Activated naive CD4-positive, alpha-beta T cell treated with anti-CD3 and anti-CD28 coated beads, Interleukin-2, amount 10 ng/mL, durations not matched to agents 7 days and 5 days (primary cell): ENCODE results near the gene KIAA2012.
"Not testable (repeated sequence)": the region's sequence is repeated elsewhere in the genome, so short reads cannot be mapped to it uniquely, and the experiment has no call there.

Experiments used
- CTCF ChIA-PET: fragments of 350-600 bp; sonication (Branson Sonifier 250); formaldehyde crosslinking; loops from one replicate; lab custom pipeline; 2021; ENCODE audit warnings: antibody characterized with exemption; lab: Charles Lee
- DNase-seq: peaks from one replicate; pipeline ENCODE4 v3.0.0-alpha.2; 2020
- H3K27ac Mint-ChIP-seq: one replicate; pipeline ENCODE4 v1.8.0; 2021; ENCODE audit warnings: mild to moderate bottlenecking, moderate library complexity, mixed read lengths
- H3K27me3 Mint-ChIP-seq: one replicate; pipeline ENCODE4 v1.8.0; 2021; ENCODE audit warnings: mild to moderate bottlenecking, mixed read lengths
- H3K36me3 Mint-ChIP-seq: one replicate; pipeline ENCODE4 v1.8.0; 2021; ENCODE audit warnings: mixed read lengths
- H3K4me1 Mint-ChIP-seq: one replicate; pipeline ENCODE4 v1.8.0; 2021; ENCODE audit warnings: mixed read lengths
- H3K4me3 Mint-ChIP-seq: one replicate; pipeline ENCODE4 v1.8.0; 2021; ENCODE audit warnings: mild to moderate bottlenecking, moderate library complexity, mixed read lengths
- H3K9me3 Mint-ChIP-seq: one replicate; pipeline ENCODE4 v1.8.0; 2021; ENCODE audit warnings: mixed read lengths

KIAA2012 gene

DNA sequence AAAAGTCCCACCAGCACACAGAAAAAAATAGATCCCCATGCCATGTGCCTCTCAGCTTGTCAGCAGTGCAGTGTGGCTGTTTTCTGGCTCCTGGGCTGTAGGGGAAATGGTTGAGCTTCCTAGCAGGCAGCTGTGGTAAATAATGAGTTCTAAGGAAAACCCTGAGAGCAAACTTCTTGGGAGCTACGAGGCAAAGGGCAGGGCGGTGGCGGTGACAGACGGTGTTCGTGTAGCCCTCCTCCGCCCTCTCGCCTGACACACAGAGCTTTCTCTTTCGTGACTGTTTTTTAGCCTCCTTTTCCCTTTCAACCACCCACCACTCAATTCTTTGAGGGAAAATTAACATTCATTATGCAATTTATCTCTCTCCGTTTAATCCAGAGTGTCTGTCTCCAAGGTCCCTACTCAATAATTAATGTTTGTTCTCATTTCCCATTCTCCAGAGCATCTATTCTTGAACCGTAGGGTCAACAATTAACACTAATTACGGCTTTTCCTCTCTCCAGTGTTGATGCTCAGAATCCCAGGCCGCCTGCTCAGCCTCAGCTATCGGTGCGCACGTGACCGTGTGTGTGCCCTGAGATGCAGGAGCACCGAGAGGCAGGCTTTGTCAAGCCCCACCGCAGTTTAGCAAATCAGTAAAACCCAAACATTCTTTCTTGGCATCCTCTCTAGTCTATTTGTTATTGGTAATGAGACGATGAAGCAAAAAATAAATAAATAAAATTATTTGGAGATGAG lies 50.1 kb downstream of the KIAA2012 start:
- CTCF ChIA-PET = no interaction called here

GRCh38 chr2:202124286-202124685 lies 51.2 kb downstream of the KIAA2012 start:
- DNase-seq = no peak
- CTCF ChIA-PET = no interaction called here
- peaks cover 7% of the 10 kb centered on the region for H3K27me3 Mint-ChIP-seq
- H3K4me1 Mint-ChIP-seq = peaks cover 8% of the 10 kb centered on the region
- no peak overlapping the region for H3K27ac Mint-ChIP-seq
- no peaks in the 10 kb centered on the region for H3K36me3 Mint-ChIP-seq
- no peak overlapping the region for H3K4me3 Mint-ChIP-seq
- H3K9me3 Mint-ChIP-seq = peaks cover 4% of the 10 kb centered on the region

More for the DNA sequence above, 50.1 kb downstream of the KIAA2012 start:
- Mint-ChIP-seq H3K27ac (peak overlapping the region; percentile 49), H3K27me3 (peaks cover 4% of the 10 kb centered on the region), H3K9me3 (peaks cover 4% of the 10 kb centered on the region), H3K4me1 (peaks cover 8% of the 10 kb centered on the region), H3K36me3 (no peaks in the 10 kb centered on the region), H3K4me3 (no peak overlapping the region)
- DNase-seq = peak; percentile 23

DNA sequence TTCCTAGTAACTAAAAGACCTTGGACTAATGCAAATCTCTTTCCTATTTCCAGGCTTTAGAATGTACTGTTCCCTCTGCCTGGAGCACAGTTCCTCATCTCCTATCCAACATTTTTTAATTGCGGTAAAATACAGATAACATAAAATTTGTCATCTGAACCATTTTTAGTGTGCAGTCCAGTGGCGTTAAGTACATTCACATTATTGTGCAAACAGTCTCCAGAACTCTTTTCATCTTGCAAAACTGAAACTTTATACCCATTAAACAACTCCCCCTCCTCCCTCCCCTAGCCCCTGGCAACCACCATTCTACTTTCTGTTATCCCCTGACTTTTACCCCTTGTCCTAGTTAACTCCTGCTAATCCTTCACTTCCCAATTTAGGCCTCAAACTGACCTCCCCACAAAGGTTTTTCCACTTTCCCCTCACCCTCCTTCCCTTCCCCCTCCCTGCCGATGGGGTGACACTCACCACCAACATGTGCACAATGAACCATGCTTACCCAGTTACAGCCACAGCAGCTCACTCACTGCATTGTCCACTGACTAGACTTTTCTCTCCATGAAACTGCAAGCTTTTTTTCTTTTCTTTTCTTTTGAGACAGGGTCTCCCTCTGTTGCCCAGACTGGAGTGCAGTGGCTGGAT lies 54.8 kb downstream of the KIAA2012 start:
- DNase-seq = no peak
- H3K4me1 Mint-ChIP-seq = peaks cover 6% of the 10 kb centered on the region
- H3K27me3 Mint-ChIP-seq = peaks cover 7% of the 10 kb centered on the region
- H3K4me3 Mint-ChIP-seq = no peak overlapping the region
- no peaks in the 10 kb centered on the region for H3K9me3 Mint-ChIP-seq
- CTCF ChIA-PET = interaction anchor here (0.6 to 1.0 kb wide), 2 partner anchors 24 to 267 kb away, joined by 3 read pairs; no protein-coding TSS in a partner anchor
- no peaks in the 10 kb centered on the region for H3K36me3 Mint-ChIP-seq
- no peak overlapping the region for H3K27ac Mint-ChIP-seq

GRCh38 chr2:202129841-202130240 lies 56.8 kb downstream of the KIAA2012 start:
- Mint-ChIP-seq H3K27me3 (peaks cover 7% of the 10 kb centered on the region), H3K9me3 (no peaks in the 10 kb centered on the region), H3K4me1 (no peaks in the 10 kb centered on the region), H3K36me3 (no peaks in the 10 kb centered on the region), H3K4me3 (no peak overlapping the region), H3K27ac (no peak overlapping the region)
- CTCF ChIA-PET = no interaction called here
- no peak for DNase-seq

GRCh38 chr2:202133200-202133908 lies 60.3 kb downstream of the KIAA2012 start:
- Mint-ChIP-seq H3K4me1 (no peaks in the 10 kb centered on the region), H3K27ac (no peak overlapping the region), H3K36me3 (no peaks in the 10 kb centered on the region), H3K4me3 (no peak overlapping the region), H3K9me3 (no peaks in the 10 kb centered on the region), H3K27me3 (peaks cover under 1% of the 10 kb centered on the region)
- CTCF ChIA-PET = no interaction called here
- no peak for DNase-seq

GRCh38 chr2:202133909-202134265 lies 60.8 kb downstream of the KIAA2012 start:
- Mint-ChIP-seq H3K27ac (no peak overlapping the region), H3K27me3 (no peaks in the 10 kb centered on the region), H3K4me1 (no peaks in the 10 kb centered on the region), H3K4me3 (no peak overlapping the region), H3K9me3 (no peaks in the 10 kb centered on the region), H3K36me3 (no peaks in the 10 kb centered on the region)
- no peak for DNase-seq
- CTCF ChIA-PET = no interaction called here

DNA sequence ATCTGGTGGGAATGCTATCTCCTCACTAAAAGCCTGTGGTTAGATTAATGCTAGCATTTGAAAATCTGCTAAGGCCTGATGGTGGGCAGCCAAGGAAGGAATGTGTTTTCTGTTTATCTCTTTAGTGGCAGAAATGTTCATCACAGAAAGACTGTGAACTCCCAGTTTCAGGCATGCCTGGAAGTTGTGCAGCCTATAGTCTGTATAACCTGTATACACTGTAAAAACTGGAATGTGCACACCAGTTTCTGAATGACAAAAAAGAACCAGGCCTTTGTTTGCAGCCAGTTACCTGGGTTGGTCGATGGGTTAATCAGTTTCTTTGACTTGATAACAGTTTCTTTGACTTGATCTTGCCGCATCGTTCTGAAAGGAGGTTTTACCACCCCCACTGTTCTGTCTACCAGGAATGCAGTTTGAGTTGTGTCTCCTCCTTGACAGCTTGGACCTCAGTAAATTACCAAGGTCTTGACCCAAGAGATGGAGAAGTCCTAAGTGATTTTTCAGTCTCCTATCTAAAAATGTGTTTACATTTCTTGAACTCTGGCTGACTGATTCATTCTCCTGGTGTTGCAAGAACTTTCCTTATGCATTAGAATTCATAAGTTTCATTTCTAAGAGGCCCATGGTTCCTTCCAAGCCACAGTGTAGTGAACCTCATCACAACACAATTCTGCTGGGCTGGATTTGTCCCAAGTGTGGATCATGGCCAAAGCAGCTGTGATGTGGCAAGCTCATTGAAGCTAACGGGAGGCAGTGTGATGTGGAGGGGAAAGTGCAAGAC lies 62.2 kb downstream of the KIAA2012 start:
- no peak for DNase-seq
- Mint-ChIP-seq H3K9me3 (no peaks in the 10 kb centered on the region), H3K4me1 (no peaks in the 10 kb centered on the region), H3K36me3 (no peaks in the 10 kb centered on the region), H3K27me3 (peaks cover 4% of the 10 kb centered on the region), H3K27ac (no peak overlapping the region), H3K4me3 (no peak overlapping the region)
- CTCF ChIA-PET = no interaction called here

- H3K9me3 Mint-ChIP-seq, H3K4me3 Mint-ChIP-seq, H3K27ac Mint-ChIP-seq, H3K4me1 Mint-ChIP-seq, CTCF ChIA-PET, H3K36me3 Mint-ChIP-seq, H3K27me3 Mint-ChIP-seq, DNase-seq: not testable (repeated sequence)
Measured at GRCh38 chr2:202136039-202136438, 63.0 kb downstream of the KIAA2012 start.

DNA sequence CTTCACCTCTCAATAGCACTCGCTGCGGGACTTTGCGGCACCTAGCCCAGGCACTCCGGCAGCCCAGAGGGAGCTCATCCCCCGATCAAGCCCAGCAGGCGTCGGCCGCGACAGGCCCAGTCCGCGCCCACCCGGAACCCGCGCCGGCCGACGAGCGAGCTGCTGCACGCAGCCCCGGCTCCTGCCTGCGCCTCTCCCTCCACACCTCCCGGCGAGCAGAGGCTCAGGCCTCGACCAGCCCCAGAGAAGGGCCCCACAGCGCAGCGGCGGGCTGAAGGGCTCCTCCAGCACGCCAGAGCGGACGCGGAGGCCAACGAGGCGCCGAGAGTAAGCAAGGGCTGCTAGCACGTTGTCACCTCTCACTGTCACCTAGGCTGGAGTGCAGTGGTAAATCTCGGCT lies 63.5 kb downstream of the KIAA2012 start:
- Mint-ChIP-seq H3K9me3 (no peaks in the 10 kb centered on the region), H3K36me3 (no peaks in the 10 kb centered on the region), H3K27ac (no peak overlapping the region), H3K4me1 (no peaks in the 10 kb centered on the region), H3K27me3 (peaks cover 4% of the 10 kb centered on the region), H3K4me3 (no peak overlapping the region)
- no peak for DNase-seq
- CTCF ChIA-PET = no interaction called here

DNA sequence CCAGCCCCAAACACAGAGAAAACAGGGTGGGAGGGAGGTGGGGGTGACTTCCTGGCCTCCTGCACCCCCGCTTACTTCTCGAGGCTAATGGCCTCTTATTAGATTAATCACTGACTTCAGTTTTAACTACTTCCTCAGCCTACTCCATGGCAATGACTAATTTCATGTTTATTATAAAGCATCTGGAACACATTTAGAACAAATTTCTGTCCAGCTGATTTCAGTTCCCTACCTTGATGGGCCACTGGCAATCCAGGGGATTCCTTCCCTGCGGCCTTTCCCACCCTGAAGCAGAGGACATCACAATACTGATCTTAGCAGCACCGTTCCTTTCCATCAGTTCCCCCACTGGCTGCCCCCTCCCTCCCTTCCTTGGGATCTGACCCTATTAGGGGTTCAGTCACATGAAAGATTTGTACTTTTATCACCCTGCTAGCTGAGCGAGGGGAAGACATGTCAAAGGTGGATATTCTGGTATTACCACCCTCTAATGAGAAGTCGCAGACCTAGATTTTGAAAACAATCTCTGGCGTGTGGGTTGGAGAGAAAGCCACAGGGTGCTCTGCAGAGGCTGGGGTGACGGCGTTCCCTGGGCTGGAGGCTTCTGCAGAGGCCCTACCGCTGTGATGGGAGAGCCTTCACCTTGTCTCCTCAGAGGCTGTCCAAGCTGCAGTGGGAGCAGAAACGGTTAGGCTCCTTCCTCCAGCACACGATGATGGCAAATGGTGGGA lies 67.6 kb downstream of the KIAA2012 start:
- DNase-seq = no peak
- no peaks in the 10 kb centered on the region for H3K4me1 Mint-ChIP-seq
- no peak overlapping the region for H3K27ac Mint-ChIP-seq
- H3K4me3 Mint-ChIP-seq = no peak overlapping the region
- H3K36me3 Mint-ChIP-seq = no peaks in the 10 kb centered on the region
- CTCF ChIA-PET = interaction anchor here (1.2 kb wide), 1 partner anchor 32 kb away, joined by 3 read pairs; no protein-coding TSS in a partner anchor
- H3K9me3 Mint-ChIP-seq = no peaks in the 10 kb centered on the region
- H3K27me3 Mint-ChIP-seq = peaks cover 4% of the 10 kb centered on the region

GRCh38 chr2:202141329-202141947 lies 68.4 kb downstream of the KIAA2012 start:
- DNase-seq = no peak
- H3K27ac Mint-ChIP-seq = no peak overlapping the region
- no peaks in the 10 kb centered on the region for H3K9me3 Mint-ChIP-seq
- CTCF ChIA-PET = interaction anchor here (1.2 kb wide), 1 partner anchor 32 kb away, joined by 3 read pairs; no protein-coding TSS in a partner anchor
- H3K36me3 Mint-ChIP-seq = no peaks in the 10 kb centered on the region
- no peak overlapping the region for H3K4me3 Mint-ChIP-seq
- no peaks in the 10 kb centered on the region for H3K4me1 Mint-ChIP-seq
- peaks cover 4% of the 10 kb centered on the region for H3K27me3 Mint-ChIP-seq

DNA sequence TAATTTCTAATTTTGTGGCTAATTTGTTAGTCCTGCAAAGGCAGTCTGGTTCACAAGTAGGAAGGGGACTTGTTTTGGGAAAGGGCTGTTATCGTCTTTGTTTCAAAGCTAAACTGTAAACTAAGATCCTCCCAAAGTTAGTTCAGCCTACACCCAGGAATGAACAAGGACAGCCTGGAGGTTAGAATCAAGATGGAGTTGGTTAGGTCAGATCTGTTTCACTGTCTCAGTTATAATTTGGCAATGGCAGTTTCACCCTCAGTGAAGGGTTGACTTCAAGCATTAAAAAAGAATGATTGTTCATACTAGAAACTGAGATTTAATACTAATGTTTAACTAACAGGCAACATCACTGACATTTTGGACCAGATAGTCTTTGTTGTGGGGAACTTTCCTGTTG lies 69.5 kb downstream of the KIAA2012 start:
- H3K4me1 Mint-ChIP-seq = no peaks in the 10 kb centered on the region
- H3K36me3 Mint-ChIP-seq = no peaks in the 10 kb centered on the region
- H3K4me3 Mint-ChIP-seq = no peak overlapping the region
- peaks cover 4% of the 10 kb centered on the region for H3K27me3 Mint-ChIP-seq
- no peaks in the 10 kb centered on the region for H3K9me3 Mint-ChIP-seq
- H3K27ac Mint-ChIP-seq = no peak overlapping the region
- DNase-seq = no peak
- CTCF ChIA-PET = no interaction called here

DNA sequence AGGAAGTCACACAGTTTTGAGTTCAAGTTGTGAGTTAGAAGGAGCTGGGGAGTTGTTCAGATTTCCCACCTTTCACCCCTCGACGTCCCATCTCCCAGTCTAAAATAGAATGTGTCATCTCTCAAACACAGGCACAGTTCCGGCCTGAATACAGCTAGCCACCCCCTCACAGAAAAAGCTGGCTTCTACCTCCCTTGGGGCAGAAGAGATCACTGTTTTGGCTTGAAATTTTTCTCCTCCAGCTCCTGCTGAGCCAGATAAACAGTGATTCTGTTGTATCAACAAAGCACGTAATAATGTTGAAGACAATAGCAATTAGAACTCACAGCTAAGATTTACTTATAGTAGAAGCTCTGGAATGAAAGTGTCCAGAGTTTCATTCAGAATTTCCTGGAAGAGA lies 74.7 kb downstream of the KIAA2012 start:
- Mint-ChIP-seq H3K4me1 (no peaks in the 10 kb centered on the region), H3K27me3 (peaks cover 22% of the 10 kb centered on the region), H3K4me3 (no peak overlapping the region), H3K9me3 (no peaks in the 10 kb centered on the region), H3K27ac (no peak overlapping the region), H3K36me3 (no peaks in the 10 kb centered on the region)
- DNase-seq = no peak
- CTCF ChIA-PET = no interaction called here
